T-helper 22 cell (primary cell): ENCODE measurements around the gene PACSIN1.

ENCODE experiments used
- DNase-seq: peaks from one replicate; pipeline ENCODE4 v3.0.0-alpha.2; 2020; ENCODE audit warnings: low read depth

The PACSIN1 gene

DNA sequence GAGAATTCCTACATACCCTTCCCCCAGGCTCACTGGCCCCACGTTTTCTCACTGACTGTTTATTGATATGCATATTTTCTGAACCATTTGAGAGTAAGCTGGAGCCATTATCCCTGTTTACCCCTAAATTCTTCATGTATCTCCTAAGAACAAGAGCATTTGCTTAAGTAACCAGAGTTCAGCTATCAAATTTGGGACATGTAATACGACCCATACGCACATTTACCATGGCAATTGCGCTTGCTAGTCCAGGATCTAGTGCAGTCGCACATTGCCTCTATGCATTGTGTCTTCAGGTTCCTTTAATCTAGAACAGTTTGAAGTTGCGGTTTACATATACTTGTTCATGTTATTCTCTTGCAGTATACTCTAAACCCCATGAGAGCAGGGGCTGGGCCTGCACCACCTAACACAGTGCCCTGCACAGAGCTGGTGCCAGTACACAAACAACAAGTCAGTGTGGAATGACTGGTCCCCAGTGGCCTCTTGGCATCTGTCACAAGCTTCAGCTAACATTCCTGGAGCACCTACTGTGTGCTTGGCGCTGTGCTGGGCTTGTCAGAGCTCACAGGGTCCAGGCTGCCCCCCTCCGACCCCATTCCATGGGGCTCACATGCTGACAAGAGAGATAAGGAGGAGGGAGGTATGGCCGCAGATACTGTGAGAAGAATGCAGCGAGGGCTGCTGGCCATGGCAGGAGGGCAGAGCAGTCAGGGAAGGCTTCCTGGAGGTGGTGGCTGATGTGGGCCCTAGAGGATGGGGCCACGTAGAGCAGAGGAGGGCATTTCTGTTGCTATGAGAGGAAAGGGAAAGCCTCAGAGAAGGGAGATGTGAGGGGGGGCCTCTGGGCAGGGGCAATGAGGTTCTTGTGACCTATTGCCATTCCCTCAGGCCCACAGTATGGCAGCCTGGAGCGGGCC is 62.1 kb downstream of the PACSIN1 start:
- no peak for DNase-seq

DNA sequence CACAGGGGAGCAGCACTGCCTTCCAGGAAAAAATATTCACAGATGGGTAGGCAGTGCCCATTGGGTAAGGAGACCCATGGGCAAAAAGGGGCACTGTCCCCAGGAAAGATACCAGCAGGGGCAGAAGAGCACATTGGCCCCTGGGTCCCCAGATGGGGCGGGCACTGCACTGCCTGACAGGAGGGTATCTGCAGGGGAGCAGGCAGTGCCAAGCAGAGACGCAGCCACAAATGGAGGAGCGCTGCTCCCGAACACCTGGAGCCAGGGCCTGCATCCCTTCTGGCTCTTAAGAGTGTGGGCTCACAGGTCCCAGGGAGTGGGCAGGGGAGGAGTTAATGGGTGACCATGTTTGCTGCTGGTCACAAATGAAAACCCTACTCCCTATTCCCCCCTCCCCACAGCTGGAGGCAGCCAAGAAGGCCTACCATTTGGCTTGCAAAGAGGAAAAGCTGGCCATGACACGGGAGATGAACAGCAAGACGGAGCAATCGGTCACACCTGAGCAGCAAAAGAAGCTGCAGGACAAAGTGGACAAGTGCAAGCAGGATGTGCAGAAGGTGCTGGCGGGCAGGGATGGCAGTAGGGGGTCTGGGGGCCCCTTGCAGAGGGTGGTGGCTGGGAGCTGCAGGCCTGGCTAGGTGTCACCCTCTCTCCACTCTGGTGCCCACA is 63.3 kb downstream of the PACSIN1 start:
- no peak for DNase-seq

DNA sequence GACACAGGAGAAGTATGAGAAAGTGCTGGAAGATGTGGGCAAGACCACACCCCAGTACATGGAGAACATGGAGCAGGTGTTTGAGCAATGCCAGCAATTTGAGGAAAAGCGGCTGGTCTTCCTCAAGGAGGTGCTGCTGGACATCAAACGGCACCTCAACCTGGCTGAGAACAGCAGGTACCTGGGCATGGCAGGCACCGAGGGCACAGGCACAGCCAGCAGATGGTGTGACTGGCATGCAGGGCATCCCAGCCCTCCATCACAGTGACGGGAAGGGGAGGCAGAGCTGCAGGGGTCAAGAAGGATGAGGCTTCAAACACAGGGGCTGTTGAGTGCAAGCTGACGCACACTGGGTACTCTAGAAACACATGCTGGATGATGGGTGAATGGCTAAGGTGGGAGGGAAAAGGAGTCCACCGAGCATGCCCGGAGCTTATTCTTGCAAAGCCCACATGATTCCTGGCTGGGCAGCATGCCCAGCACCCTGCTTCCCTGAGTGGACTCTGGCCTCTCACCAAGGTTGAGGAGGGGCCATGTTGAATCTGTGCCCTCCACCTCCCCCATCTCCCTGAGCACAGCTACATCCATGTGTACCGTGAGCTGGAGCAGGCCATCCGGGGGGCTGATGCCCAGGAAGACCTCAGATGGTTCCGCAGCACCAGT is 63.9 kb downstream of the PACSIN1 start:
- no peak for DNase-seq

DNA sequence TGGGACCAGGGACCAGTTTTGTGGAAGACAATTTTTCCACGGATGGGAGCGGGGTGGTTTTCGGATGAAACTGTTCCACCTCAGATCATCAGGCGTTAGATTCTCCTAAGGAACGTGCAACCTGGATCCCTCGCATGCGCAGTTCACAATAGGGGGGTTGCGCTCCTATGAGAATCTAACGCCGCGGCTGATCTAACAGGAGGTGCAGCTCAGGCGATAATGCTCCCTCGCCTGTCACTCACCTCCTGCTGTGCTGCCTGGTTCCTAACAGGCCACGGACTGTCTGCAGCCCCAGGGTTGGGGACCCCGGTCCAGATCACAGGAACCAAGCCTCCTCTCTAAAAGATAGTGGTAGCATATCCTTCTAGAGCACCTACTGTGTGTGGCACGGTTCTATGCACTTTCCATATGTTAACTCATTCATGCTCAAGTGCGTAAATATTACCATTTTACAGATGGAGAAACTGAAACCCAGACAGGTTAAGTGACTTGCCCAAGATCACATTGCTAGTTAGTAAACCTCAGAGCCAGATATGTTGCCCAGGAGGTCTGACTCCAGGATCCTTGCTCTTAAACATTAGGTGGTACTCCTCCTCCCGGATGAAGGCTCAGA is 65.0 kb downstream of the PACSIN1 start:
- DNase-seq, result no peak

DNA sequence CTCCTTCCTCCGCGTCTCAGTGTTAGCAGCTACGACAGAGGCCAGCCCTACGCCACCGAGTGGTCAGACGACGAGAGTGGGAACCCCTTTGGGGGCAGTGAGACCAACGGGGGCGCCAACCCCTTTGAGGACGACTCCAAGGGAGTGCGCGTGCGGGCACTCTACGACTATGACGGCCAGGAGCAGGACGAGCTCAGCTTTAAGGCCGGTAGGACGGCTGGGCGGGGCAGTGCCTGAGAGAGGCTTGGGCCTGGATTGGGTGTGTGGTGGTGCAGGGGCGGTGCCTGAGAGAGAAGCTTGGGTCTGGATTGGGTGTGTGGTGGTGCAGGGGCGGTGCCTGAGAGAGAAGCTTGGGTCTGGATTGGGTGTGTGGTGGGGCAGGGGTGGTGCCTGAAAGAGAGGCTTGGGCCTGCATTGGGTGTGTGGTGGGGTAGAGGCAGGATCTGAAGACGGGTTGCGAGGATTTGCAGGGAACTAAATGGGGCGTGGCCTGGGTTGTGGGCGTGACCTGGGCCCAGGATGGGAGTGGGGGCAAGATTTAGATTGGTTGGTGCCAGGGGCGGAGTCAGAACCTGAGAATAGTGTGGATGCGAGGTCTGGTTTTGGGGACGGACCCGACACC is 65.8 kb downstream of the PACSIN1 start:
- DNase-seq, result no peak

DNA sequence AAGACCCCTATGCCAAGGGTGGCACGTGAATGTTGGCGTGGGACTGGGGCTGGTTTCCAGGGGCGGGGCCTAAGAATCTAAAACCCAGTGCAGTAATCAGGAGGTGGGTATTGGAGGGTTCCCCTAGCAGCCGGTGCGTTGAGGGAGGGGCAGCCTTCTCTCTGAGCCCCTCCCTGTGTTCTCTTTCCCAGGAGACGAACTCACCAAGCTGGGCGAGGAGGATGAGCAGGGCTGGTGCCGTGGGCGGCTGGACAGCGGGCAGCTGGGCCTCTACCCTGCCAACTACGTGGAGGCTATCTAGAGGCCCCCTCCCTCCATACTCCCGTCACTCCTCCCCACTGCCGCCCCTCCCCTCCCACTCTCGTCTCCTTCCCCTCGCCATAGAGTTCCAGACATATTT is 66.4 kb downstream of the PACSIN1 start:
- DNase-seq, result no peak

DNA sequence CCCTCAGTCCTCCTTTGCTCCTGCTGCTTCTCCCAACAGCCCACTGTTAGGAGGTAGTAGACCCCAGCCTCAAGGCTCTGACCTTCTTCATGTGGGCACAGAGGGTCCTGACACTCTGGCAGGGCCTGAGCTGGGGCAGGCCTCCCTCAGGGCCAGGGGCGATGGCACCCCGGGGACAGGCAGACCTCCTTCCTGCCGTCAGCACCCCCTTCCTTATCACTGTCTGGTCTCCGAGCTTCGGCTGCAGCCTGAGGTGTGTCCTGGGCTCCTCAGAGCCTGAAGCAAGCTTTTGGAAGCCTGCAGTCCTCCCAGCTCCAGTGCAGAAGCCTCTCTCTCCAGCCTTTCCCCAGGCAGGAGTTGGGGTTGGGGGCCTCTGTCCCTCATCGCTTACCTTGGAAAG is 68.3 kb downstream of the PACSIN1 start:
- DNase-seq, result no peak

DNA sequence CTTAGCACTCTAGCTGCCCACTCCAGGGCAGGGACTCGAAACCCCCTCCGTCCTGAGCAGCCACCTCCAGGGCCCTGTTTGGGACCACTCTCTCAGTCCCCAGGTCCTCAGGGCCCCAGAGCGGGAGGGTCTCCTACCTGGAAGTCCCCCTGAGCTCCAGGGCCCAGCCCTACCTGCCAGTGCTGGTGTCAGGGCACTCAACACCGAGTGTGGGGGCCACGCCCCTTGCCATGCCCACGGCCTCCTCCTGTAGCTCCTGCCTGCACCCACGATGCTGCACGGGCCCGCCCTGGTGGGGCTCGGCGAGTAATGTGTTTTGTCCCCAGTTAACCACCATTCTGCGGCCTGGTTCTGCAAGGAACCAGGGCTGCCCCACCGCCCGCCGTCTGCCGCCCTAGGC is 68.8 kb downstream of the PACSIN1 start:
- no peak for DNase-seq

DNA sequence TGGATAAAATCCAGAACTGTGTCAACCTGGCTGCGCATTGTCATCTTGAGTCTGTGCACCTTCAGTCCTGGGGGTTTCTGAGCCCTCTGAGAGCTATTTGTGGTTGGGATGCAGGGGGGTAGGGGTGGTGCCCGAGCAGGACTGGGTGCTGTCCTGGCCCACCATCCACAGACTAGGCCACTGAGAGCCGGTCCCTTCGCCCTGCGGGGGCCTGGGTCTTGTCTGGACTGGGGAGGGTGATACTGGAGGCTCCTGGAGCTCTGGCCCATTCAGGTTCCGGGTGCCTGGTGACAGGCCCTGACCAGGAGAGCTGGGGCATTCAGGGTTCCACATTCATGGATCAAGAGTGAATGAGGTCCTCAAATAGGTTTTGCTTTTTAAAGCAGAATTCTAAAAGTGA is 69.3 kb downstream of the PACSIN1 start:
- DNase-seq, result no peak

DNA sequence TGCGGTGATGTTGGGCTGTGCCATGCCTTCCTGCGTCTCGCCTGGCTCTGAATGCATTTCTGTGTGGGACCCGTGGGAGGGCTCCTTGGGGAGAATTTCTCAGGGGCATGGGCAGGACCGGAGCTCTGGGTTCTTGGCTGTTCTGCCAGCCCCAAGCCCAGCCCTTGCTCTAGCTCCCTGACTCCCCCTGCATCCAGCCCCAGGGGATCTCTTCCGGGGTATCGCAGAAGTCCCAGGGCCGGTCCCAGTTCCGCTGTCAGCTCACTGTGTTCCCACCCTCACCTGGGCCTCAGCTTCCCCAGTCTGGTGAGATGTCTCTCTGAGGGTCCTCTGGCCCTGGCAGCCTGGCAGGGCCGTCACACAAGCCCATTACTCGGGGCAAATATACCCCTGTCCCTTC is 69.8 kb downstream of the PACSIN1 start:
- DNase-seq, result no peak

DNA sequence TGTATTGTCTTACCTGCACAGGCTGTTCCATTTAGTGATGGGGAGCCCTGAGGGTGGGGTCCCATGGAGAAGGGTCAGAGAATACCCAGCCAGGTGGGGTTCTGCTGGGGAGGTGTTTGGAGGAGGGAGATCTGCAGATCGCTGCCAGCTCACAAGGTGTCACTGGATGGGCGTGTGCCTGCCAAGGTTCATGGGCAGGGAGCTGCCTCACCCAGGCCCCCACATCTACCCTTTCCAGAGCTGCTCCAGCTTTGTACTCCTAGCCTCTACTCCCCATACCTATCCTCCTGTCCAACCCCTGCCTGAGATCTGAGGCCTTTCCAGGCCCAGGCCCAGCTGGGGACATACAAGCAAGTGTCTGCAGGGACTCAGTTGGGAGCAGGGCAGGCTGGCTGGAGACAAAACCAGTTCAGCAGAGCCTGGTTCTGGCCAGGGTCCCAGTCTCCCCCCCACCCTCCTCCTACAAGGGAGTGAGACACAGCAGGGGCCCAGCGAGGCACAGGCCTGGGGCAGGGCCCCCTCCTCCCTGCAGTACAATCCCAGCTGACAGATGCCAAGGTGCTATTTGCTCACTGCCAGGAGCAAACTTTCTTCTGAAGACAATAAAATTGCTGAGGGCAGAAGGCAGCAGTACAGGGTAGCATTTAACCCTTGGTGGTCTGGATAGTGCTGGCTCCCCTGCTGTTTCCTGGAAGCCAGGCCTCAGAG is 70.5 kb downstream of the PACSIN1 start:
- no peak for DNase-seq

DNA sequence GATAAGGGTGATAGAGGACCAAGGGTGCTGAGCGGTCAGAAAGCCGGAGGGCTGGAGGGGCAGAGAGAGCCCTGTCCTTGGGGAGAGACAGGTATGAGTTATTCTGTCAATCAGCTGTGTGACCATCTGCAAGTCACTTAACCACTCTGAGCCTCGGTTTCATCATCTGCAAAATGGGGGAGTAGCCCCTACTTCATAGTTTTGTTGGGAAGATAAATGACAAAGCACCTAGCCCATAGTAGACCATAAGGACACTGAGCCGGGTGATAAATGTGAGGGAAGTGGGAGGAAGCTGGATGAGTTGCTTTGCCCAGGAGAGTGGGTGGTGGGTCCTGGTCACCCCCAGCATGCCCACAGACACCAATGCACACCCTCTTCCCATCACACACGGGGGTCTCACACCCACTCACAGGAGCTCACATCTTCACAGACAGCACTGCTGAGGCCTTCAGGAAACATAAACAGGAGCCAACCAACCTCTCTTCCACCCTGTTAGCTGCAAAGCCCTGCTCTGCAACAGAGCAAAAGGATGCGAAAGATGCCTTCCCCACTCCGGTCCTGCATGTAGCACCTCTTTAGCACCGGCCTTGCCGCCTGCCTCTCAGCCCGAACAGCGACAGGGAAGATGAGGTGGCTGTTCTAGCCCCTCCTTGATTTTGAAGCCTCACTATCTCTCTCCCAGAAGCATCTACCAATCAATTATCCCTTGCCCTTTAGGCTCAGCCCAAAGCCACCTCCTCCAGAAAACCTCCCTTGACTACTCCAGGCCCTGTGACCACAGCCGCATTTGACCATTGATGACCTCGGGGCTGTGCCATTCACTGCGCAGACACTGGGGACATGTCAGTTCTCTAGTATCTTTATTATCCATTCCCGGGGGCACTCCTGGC is 71.3 kb downstream of the PACSIN1 start:
- DNase-seq, result no peak

DNA sequence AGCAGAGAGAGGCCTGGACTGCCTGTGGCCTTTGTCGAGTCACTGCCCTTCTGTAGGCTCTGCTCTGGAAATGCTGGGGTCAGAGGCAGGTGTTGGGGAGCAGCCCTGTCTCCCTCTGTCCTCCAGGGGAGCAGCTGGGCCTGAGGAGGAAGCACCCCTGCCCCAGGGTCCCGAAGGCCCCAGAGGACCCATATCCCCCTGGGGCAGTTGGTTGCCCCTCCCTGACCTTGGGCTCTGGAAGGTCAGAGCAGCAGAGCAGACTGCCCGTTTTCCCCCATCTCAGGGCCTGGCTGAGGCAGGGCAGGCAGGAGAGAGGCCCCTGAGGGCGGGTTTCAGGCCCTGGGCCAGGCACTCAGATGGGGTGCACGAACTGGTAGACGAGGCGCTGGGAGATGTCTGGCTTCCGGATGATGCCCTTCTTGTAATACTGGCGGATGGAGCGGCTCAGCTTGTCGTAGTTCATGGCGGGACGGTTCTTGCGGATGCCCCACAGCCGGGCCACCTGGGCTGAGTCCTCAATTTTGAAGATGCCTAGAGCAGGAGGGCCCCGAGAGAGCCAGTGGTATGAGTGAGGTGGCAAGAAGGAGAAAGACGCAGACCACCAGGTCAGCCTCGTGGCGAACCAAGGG is 72.2 kb downstream of the PACSIN1 start:
- DNase-seq, result no peak

DNA sequence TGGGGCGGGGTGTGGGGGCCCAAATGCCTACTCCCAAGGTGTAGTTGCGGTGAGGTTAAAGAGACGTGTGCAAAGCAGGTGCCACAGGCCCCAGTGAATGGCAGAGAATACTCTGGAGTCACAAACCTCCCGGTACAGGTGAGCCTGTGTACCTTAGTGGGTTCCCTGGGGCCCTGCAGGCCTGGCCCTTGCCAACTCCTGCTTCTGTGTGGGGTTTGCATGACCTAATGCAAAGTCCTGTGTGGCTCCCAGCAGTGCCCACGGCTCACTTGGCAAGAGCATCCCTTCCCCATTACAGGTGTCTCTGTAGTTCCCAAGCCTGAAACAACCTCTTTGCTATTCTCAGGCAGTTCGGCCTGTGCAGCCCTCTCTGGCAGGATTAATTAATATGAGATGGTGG is 72.7 kb downstream of the PACSIN1 start:
- no peak for DNase-seq

DNA sequence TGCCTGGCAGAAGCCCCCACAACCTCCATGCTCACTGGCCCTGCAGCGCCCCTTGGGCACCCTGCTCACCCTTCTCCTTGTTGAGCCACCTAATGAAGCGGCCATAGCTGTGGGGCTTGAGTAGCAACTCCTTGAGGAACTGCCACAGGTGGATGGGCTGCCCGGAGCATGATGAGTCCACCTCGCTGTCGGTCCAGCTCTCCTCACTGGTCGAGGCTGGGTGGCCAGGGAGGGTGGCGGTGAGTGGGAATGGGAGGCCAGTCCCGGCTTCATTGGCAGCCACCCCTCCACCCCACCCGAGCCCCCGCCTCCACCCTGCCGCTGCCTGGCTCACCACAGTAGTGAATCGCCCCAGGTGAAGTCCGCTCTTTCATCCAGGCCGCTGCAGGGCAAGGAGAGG is 73.3 kb downstream of the PACSIN1 start:
- DNase-seq, result no peak

DNA sequence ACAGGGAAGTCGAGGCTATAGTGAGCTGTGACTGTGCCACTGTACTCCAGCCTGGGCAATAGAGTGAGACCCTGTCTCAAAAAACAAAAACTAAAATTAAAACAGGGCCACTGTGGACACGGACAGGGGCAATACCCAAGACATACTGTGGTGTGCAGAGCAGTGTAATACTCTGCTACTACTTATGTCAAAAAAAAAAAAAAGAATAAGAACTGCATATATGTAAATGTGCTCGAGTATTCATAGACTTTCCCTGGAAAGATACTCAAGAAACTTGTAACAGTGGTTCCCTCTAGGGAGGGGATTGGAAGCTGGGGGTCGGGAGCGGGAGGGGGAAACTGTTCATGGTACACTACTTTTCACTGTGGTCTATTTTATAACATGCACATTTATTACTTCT is 74.3 kb downstream of the PACSIN1 start:
- DNase-seq, result no peak

DNA sequence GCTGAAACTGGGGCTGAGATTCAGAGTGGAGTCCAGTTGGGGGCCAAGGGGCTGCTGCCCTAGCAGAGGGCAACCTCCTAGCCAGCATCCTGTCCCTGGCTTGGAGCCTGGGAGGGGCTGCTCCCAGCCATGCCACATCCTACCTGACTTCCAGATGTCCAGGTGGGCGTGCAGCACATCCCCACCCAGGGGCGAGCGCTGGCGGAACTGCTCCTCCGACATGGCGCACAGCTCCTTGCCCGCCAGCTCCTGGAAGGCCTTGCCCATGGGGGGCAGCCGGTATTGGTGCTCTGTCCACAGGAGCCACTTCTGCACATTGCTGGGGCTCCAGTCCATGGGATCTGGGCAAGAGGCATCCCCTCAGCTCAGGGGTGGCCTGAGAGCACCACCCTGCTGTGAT is 75.0 kb downstream of the PACSIN1 start:
- DNase-seq, result no peak

DNA sequence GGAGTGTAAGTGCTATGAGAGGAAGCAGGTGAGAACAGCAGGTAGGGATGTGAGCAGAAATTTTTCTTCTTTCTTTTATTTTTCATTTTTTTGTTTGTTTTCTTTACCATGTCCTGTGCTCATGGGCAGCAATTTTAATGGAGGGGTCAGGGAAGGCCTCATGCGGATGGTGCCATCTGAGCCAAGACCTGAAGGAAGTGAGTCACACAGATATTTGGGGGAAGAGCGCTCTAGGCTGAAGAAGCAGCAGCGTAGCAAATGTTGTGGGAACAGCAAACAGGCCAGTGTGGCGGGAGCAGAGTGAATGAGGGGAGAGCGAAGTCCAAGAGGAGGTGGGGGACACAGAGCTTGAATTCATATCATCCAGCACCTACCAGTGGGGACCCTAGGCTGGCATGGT is 77.5 kb downstream of the PACSIN1 start:
- no peak for DNase-seq

DNA sequence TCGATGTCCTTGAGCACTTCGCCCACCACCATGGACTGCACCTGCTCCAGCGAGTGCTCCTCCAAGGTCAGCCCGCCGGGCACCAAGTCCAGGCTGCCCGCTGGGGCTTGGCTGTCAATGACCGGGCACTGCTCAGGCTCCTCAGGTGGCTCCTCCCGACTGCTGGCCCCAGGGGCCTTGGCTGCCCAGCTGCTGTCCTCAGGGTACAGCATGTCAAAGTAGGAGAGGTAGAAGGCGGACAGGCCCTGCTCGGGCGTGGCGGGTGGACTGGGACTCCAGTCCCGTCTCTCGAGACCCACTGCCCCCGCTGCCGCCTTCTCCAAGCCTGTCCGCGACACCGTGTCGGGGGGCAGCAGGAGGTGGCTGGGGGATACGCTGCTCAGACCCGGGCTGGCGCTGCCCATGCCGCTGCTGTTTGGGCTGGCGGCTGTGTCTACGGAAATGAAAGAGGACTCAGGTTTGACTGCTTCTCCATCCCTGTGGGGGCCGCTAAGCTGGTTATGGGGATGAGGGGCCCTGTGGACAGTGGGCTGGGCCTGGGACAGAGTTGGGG is 78.3 kb downstream of the PACSIN1 start:
- DNase-seq, result no peak
